CD4-positive, alpha-beta T cell treated with Interleukin-6 for 4 hours (primary cell): ENCODE measurements around the gene CTPS2.
"Not testable (repeated sequence)": the region's sequence is repeated elsewhere in the genome, so short reads cannot be mapped to it uniquely, and the experiment has no call there.

Experiments
- DNase-seq: peaks from one replicate; pipeline ENCODE4 v3.0.0-alpha.2; 2020; ENCODE audit warnings: mixed read lengths

Gene CTPS2

DNA sequence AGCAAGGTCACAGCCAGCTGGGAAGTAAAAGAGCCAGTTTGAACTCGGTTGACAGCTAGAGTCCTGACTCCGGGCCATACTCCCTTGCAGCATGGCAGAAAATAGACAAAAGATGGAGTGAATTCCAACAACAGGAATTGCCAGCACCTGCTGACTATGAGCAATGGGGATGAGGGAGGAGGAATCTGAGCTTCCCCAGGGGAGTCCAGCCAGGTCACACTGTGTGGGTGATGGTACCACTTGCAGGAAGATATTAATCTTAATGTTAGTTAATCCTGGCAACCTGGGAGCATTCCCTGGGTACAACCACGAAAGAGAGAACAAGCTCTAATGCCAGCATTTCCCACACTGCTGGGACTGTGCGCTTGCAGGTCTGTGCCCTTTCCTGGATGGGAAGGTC, 110.6 kb downstream of the CTPS2 start:
- no peak for DNase-seq

GRCh38 chrX:16594490-16594889, 118.0 kb downstream of the CTPS2 start:
- no peak for DNase-seq

DNA sequence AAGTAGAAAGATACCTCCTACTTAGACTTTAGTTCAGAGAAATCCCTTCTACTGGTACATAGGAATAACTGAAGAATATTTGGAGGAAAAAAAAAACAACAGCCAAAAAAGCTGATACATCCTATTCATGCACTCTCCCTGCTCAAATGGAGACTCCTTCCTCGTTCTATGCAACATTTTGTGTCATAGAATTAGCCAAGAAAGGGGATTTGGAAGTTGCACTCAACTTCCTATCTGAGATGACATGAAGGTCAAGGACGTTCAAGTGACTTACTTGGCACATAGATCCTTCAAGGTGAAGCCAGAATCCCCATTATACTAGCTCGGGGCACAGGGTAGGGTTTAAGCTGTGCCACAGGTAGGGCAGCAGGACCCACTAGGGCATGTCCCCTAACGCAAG, 118.7 kb downstream of the CTPS2 start:
- no peak for DNase-seq

GRCh38 chrX:16592194-16592770, 120.2 kb downstream of the CTPS2 start:
- no peak for DNase-seq

DNA sequence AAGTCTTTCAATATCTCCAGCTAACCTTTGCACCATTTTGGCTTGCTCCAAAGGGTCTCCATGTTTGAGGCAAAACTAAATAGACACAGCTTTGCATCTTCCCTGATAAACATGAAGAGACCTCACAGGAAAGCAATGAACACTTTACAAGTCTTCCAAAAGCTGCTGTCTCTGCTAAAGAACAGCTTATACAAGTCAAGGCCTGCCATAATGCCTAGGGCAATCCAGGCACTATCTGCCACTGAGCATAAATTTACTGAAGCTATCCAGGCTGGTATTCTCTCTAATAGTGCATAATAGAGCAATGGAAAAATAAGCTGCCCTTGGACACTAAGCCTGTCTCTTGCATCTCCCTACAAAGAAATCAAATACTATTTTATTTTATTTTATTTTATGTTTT, 122.6 kb downstream of the CTPS2 start:
- DNase-seq = no peak

DNA sequence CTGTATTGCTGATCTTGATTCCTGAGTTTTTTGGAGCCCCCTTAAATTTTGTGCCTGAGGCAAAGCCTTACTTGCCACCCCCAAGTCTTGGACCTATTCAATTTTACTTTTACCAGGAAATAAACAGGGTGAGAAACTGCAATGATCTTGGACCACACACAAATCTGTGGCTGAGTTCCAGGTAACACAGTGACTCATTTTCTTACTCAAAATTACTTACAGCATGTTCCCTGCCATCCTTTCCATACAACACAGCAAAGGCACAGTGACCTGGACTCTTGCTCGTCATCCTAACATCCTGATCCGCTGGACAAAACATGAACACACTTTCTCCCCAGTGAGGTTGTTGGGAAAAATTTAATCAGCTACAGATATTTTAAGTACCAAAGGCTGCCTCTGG, 123.3 kb downstream of the CTPS2 start:
- DNase-seq = no peak

DNA sequence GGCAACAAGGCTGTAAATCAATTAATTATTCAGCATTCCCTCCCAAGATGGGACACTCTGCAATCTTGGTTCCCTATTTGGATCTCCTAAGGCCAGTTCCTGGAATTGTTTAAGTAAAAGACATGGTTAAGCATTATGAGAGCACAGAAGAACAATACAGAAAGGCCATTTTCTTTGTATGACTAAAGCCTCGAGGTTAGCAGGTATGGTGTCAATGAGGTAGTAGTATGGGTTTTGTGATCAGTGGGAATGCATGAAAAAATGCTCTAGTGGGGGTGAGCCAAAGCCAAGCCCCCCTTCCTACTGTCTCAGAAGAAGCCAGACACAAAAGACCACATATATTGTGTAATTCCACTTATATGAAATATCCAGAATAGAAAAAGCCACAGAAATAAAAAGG, 124.2 kb downstream of the CTPS2 start:
- no peak for DNase-seq

DNA sequence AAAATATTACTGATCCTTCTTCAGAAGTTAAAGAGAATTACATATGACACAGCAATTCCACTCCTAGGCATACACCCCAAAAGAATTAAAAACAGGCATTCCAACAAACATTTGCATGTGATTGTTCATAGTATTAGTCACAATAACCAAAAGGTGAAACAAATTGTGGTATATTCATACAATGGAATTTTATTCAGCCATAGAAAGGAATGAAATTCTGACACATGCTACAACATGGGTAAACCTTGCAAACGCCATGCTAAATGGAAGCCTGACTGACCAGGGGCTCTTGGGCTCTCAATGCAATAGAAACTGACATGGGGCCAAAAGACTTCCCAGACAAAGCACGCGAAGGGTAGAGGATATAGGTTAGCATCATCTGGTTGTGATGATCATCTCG, 124.6 kb downstream of the CTPS2 start:
- no peak for DNase-seq

GRCh38 chrX:16586377-16587112, 125.9 kb downstream of the CTPS2 start:
- no peak for DNase-seq

- DNase-seq = no peak
Observed at GRCh38 chrX:16585486-16586376, 126.7 kb downstream of the CTPS2 start.

- not testable (repeated sequence) for DNase-seq
Observed at GRCh38 chrX:16580004-16580797, 132.3 kb downstream of the CTPS2 start.

GRCh38 chrX:16579517-16579916, 133.0 kb downstream of the CTPS2 start:
- DNase-seq = no peak

DNA sequence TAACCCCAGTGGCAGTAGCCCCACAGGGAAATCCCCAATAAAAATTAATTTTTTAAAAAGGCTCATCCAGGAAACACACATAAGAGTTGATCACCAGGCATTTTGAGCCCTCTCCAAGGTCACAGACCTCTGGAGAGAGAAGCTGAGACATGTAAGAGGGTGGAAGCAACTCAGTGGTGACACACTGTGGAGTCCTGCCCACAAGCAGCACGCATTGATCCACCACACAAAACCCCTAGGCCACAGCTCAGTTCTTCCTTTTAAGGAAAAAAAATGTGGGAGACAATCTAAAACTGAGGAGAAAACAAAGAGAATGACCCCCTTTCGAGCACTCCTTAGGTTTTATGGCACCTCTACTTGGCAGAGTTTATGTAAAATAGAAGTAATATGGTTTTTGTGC, 134.3 kb downstream of the CTPS2 start:
- no peak for DNase-seq

DNA sequence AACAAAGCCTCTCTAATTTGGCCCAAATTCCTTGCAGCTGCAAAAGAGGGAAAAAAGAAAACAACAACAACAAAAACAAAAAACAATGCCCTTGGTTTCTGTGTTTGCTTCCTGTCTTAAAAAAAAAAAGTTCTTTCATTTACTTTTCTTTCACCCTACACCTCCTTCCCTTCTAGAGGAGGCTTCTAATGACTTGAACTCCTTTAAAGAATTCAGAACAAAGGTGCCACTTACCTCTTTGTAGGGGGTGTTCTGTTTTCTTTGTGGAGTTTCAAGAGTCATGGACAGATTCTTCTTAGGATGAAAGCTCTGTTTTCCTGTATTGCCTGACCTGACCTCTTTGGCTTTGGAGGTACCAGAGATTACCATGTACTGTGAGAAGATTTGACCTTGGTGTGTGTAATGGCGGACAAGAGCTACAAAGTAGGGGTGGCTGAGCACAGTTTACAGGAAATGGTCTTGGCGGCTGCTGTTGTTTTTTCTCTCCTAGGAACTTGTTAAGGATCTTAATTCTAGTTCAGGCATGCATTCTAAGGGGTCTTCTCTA, 134.9 kb downstream of the CTPS2 start:
- DNase-seq = no peak

DNA sequence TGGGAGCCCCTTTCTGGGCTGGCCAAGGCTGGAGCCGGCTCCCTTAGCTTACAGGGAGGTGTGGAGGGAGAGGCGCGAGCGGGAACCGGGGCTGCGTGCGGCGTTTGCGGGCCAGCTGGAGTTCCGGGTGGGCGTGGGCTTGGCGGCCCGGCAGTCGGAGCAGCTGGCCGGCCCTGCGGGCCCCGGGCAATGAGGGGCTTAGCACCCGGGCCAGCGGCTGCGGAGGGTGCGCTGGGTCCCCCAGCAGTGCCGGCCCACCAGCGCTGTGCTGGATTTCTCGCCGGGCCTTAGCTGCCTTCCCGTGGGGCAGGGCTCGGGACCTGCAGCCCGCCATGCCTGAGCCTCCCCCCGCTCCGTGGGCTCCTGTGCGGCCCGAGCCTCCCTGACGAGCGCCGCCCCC, 137.1 kb downstream of the CTPS2 start:
- DNase-seq = not testable (repeated sequence)

GRCh38 chrX:16573781-16574180, 138.7 kb downstream of the CTPS2 start:
- DNase-seq = no peak

- DNase-seq = no peak
Observed at GRCh38 chrX:16567681-16568080, 144.8 kb downstream of the CTPS2 start.

GRCh38 chrX:16566571-16566970, 145.9 kb downstream of the CTPS2 start:
- DNase-seq = no peak

GRCh38 chrX:16560173-16560572, 152.3 kb downstream of the CTPS2 start:
- DNase-seq = no peak

DNA sequence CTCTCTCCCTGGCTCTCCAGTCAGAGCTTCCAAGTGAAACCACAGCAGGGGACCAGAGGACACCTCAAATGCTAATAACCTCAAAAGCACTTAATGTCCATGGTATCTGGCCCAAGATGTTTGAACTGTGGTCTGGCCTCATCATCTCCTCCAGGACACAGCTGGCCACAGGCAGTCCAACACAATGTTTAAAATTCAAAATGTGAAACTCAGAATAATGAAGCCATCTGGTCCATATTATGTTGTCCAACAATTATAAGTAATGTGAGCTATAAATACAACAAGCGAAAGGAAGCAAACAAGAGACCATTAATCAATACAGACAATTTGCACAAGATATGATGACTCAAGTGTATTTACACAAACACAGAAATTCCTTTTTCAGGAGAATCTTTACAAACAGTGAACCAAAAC, 153.3 kb downstream of the CTPS2 start:
- no peak for DNase-seq

GRCh38 chrX:16558489-16558888, 154.0 kb downstream of the CTPS2 start:
- no peak for DNase-seq

- DNase-seq = no peak
Observed at GRCh38 chrX:16552546-16552945, 159.9 kb downstream of the CTPS2 start.

GRCh38 chrX:16547644-16548043, 164.8 kb downstream of the CTPS2 start:
- DNase-seq = no peak
